GM21723 (cell line): Measurements from ENCODE around the gene PHACTR1.
"Not testable (repeated sequence)": the region's sequence is repeated elsewhere in the genome, so short reads cannot be mapped to it uniquely, and the experiment has no call there.

Experiments used
- ATAC-seq: cut with Tn5 transposase; IDR thresholded peaks from one replicate; pipeline ENCODE4 v1.9.1; 2021; ENCODE audit warnings: mild to moderate bottlenecking, moderate library complexity; ENCODE audit not compliant: unreplicated experiment

Gene PHACTR1

GRCh38 chr6:13133894-13134293, 417.3 kb downstream of the PHACTR1 start:
- ATAC-seq, result not testable (repeated sequence)

DNA sequence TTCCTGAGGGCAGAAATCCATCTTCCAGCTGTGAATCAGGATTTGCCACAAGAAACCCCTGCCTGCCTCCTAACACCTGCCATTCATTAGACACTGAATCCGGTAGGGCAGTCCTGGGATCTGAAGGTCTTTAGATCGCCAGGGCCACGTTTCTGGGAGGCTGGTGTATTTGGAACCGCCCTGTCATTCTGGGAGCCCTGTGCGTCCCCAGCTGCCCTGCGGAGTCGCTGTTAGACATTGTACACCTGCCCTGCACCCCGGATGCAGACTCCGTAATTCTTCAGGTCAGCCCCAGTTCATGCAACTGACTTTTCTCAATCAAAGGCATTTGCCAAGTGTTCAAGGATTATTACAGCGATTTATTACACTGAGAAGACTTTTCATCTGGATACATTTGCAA, 418.6 kb downstream of the PHACTR1 start:
- no peak for ATAC-seq

GRCh38 chr6:13139119-13139518, 422.6 kb downstream of the PHACTR1 start:
- no peak for ATAC-seq

DNA sequence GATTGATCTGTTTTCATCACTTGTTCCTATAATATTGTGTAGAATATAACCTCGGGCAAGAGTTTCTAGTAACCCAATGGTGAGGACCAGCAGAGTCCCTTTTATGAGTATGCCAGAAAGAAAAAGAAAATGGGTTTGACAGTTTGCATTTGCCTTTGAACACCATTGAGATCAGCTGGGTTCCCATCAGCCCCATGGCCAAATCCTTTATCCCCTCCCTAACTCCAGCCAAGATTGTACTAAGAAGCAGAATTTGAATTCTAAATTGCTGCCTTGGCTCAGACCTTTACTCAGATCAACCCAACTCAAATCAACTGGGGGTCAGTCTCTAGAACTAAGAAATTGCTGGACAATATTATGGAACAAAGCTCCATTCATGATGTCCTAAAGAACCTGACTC, 424.4 kb downstream of the PHACTR1 start:
- no peak for ATAC-seq

GRCh38 chr6:13141387-13141786, 424.8 kb downstream of the PHACTR1 start:
- ATAC-seq, result no peak

DNA sequence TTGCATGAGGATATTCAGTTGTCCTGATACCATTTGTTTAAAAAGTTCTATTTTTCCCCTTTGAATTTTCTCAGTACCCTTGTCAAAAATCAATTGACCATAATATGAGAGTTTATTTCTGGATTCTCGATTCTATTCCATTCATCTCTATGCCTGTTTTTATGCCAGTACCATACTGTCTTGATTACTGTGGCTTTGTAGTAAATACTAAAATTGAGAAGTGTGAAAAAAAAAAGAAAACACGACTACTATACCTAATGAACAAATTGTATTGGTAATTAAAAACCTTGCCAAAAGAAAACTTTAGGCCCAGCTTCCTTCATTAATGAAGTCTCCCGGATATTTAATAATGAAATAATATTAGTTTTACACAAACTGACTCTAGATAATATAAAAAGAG, 426.0 kb downstream of the PHACTR1 start:
- no peak for ATAC-seq

DNA sequence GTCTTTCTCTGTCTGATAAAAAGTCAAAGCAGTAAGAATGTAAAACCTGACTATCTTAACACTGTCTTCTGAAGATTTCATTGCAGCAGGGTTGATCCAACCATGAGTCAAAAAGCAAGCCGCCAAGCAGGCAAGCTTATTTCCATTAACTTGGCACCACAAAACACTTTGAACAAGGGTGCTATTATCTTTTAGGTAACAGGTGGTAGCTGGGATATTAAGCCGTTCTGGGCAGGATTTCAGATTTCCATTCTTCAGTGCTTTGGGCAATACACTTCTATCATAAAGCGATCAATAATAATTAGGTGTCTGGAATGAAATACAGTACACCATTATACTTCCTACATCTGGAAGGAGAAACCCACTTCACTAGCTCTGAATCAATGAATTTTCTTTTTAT, 429.9 kb downstream of the PHACTR1 start:
- ATAC-seq, result no peak

- no peak for ATAC-seq
These were observed 430.8 kb downstream of the PHACTR1 start for GRCh38 chr6:13147376-13147775.

DNA sequence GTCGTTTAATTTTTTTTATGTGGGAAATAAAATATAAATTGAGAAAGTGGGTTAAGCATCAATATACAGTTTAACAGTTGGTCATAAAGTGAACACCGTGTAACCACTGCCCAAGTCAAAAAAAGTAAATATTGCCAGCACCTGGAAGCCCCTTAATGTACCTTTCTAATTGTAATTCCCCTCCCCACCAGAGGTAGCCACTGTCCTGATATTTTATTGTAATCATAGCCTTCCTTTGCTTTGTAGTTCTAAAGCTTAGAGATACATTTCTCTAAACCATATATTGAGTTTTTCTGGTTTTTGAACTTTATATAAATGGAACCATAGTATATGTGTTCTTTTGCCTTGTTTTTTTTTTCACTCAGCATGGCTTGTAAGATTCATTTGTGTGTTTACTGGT, 431.2 kb downstream of the PHACTR1 start:
- no peak for ATAC-seq

- ATAC-seq, result no peak
These were observed 436.2 kb downstream of the PHACTR1 start for GRCh38 chr6:13152764-13153163.

- ATAC-seq, result no peak
These were observed 439.8 kb downstream of the PHACTR1 start for GRCh38 chr6:13156381-13156780.

DNA sequence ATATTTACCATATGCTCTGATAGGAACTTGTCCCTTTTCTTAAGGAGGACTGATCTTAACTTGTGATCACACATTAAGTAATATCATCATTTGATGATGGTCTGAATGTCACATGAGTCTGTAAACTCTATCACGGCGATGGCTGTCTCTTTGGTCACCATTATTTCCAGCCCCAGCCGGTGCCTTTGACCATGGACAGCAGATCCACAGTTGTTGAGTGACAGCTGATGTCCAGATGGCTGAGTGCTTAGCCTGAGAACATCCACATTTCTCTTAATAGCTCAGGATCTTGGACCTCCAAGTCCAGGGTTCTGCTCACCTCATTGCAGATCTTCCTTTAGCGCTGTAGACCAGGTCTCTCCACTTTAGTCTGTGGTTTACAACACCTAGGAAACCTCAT, 440.7 kb downstream of the PHACTR1 start:
- no peak for ATAC-seq

- ATAC-seq, result no peak
These were observed 442.7 kb downstream of the PHACTR1 start for GRCh38 chr6:13159300-13159699.

GRCh38 chr6:13159822-13160221, 443.3 kb downstream of the PHACTR1 start:
- not testable (repeated sequence) for ATAC-seq

GRCh38 chr6:13163161-13163944, 446.8 kb downstream of the PHACTR1 start:
- ATAC-seq, result no peak

- no peak for ATAC-seq
These were observed 447.7 kb downstream of the PHACTR1 start for GRCh38 chr6:13164291-13164690.

GRCh38 chr6:13165502-13166172, 449.1 kb downstream of the PHACTR1 start:
- no peak for ATAC-seq

DNA sequence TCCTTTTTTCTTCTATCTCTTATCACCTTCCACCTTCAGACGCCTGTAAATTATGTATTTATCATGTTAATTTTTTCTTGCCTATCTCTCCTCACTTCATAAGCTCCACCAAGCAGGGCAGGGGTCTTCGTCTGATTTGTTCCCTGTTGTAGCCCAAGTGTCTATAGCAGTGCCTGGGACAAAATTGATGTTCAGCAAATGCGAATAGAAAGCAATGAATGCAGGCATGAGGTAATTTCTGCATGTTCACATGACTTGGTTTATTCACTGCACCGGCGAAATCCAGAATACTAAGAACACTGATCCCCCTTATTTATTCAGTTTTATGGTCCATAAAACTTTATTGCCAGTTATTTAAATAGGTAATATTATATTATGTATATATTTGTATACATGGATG, 449.7 kb downstream of the PHACTR1 start:
- ATAC-seq, result no peak

DNA sequence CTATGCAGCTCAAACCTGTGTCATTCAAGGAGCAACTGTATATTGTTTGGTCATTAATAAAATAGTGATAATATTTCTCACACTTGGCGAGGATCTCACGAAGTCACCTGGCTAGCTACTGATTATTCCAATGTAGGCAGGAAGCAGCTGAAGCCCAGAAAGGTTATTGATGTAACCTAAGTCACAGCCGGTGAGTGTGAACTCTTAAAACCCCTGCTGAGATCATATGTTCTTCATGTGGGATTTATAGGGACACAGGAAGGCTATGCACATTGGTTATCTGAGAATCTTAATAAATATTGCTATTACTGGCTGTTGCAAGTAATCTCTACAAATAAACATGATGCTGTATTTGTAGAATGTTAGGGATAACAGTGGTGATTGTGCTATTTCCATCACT, 450.3 kb downstream of the PHACTR1 start:
- no peak for ATAC-seq

DNA sequence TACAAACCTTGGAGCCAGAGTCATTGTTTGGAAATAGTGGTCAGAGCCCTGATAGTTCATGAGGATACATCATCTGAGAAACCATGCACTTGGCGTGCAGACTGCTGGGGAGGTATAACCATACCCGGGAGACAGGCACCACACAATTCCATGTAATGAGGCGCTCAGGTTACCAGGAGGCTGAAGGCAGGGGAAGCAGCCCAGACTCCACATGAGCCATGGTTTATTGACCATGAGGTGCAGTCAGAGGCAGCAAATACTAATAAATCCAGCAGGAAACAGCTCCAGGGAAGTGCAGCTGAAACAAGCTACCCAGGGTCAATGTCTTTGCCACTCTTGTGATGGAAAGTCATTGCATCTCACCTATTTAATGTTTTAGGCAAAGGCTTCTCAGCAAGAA, 455.7 kb downstream of the PHACTR1 start:
- no peak for ATAC-seq

GRCh38 chr6:13175087-13175486, 458.5 kb downstream of the PHACTR1 start:
- ATAC-seq, result no peak

GRCh38 chr6:13175759-13176158, 459.2 kb downstream of the PHACTR1 start:
- no peak for ATAC-seq

DNA sequence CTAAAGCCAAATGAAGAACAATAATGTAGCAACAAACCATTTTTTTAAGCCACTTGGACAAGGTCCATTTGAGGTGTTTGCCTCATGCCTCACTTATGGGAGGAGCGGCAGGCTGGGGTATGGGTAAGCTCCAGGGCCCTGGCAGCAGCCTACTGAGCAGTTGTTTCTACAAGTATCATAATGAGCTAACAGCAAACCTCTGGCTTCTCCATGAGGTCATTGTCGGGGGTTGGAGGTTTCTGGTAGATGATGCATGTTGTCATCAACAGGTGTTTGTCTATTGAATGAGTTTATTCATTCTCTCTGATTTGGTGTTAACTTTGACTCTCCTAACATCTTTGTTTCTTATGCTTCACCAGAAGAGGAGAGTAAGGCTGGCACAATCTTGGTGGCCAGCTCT, 461.1 kb downstream of the PHACTR1 start:
- ATAC-seq, result no peak
